NOMO-1 (cell line): ENCODE measurements around the gene HSD17B8.

Source experiments
- DNase-seq, 2 experiments: peaks; one replicate each; lab custom pipeline; 2025; ENCODE audit not compliant: unreplicated experiment in 2 of 2; lab: John Stamatoyannopoulos, UW

HSD17B8 gene

DNA sequence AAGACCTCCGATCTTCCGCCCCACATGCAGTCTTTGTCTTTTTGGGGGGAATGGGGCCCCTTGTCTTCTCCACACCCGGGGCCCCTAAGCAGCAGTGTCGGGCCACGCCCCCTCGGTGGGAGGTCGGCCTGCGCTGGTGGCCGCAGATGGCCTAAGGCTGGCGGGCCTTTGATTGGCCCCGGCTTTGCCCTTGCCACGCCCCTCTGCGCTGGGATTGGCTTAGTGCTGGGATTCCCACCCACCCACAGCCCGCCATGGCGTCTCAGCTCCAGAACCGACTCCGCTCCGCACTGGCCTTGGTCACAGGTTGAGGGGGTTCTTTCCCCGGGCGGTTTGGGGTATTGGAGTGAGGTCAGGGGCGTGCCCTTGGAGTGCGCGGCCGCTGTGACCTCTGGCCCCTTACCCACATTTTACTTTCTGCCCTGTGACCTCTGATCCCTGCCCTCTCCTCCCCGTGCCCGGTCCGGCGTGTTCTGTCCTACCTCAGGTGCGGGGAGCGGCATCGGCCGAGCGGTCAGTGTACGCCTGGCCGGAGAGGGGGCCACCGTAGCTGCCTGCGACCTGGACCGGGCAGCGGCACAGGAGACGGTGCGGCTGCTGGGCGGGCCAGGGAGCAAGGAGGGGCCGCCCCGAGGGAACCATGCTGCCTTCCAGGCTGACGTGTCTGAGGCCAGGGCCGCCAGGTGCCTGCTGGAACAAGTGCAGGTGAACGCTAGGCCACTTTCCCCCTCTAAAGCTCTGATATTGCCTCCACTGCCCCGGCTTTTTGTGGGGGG, at the start of gene HSD17B8:
Gene HSD17B8, plus strand, starts transcription at position 241 of the 776 bp plus-strand sequence. Its CDS starts 14 bp downstream, at position 255.
- peak; percentile 88 to 95 for DNase-seq

DNA sequence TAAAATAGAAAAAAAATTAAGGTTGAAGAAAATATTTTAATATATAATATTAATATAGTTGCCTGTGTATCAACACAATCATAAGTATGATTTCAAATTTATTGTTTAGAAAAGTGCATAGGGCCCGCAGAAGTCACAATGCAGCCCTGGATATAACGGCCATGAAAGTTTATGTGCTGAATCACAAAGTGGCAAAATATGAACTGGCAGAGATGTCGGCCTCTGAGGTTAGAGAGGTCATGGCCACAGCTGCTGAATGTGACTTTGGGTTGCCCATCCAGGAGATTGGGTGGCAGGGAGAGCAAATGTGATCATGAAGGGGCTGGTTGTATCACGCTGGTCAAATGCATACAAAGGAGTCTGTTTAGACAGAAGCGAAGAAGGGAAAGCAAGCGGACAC, 47.9 kb upstream of the HSD17B8 start:
- no peak for DNase-seq

DNA sequence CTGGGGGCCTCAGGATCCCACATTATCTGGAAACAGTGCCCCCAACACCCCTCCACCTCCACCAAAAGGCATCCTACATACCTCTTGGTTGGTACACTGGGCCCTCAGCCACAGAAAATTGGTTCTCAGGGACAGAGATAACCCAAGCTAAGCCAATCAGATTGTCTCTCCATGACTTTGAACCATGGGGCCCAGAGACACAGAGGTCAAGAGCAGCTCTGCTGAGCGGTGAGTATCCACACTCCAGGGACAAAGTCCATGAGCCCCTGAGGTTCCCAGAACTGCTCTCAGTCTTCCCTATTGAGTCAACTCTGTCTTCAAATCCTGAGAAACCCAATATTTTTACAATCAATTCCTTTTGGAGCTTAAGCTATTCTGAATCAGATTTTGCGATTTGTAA, 47.5 kb upstream of the HSD17B8 start:
- DNase-seq, result no peak

DNA sequence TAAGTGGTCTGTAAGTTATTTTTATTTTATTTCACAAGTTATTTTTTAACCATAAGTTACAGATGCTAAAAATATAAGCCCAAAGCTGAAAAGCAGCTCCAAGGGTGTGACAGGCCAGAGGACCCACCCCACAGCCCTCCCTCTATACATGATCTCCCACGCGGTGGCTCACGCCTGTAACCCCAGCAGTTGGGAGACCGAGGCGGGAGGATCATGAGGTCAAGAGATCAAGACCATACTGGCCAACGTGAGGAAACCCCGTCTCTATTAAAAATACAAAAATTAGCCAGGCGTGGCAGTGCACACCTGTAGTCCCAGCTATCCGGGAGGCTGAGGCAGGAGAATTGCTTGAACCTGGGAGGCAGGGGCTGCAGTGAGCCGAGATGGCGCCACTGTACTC, 44.4 kb upstream of the HSD17B8 start:
- DNase-seq, result no peak

DNA sequence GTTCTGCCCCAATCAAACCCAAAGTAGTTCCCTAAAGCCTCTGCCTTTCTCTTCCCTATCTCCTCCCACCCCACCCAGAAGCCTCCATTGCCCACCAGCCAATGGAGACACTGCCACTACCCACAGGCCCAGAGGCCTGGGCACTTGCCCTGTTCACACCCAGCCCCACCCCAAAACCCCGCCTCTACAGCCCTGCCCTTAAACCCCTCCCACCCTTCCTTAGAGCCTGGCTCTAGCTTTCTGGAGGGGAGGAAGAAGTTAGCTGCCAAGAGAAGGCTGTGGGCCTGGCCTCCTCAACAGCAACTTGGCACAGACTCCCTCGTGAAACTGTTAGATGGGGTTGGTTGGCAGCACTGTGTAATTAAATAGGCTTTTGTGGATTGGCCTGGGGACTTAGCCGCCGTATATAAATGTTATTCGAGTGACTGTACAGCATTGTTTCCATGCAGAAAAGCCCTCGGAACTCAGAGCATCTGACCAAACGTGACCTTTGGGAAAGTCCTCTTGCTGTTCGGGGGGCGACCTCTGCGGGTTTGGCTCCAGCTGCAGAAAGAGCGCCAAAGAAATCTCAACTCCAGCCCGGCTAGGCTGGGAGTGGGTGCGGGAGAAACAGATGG, 43.6 kb upstream of the HSD17B8 start:
- peak; percentile 30 to 75 for DNase-seq

DNA sequence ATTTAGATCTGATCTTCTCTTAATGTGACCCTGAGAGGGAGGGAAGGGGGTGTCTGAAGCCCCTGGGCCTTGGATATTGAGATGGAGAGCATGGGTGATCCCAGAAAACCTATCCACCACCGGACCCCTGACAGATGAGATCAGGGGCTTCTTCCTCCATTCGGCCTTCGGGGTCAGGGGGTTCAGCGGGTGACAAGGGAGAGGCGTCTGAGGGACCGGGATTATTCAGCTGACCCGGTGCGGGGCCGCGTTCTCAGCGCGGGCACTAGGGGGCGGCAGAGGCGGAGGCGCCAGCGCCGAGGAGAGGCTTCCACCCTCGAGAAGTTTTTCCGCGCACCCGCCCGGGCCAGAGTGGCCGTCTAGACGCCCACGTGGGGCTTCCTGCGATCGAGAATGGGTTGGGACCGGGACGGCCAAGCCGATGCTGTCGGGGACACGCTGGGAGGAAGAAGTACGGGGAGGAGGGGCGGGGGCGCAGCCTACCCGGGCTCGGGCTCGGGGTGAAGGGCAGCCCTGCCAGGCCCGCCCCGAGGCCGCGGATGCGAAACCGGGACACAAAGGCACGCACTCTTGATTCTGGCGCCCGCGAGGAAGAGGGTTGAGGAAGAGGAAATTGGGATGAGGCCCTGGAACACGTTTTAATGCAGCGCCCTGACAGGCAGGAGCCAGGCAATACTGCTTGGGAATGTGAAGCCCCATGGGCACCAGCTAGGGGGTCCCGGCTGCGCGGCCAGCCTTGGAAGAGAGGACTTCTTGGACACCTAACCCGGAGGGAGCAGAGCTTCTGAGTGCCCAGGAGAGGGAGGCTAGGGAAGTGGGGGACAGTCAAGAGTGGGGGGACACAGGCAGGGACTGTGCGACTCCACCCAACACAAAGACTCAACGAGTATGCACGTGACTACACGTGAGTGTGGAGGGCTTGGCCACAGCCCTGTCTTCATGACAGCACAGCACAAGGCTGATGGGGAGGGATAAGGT, 42.8 kb upstream of the HSD17B8 start:
- peak; percentile 64 to 84 for DNase-seq

DNA sequence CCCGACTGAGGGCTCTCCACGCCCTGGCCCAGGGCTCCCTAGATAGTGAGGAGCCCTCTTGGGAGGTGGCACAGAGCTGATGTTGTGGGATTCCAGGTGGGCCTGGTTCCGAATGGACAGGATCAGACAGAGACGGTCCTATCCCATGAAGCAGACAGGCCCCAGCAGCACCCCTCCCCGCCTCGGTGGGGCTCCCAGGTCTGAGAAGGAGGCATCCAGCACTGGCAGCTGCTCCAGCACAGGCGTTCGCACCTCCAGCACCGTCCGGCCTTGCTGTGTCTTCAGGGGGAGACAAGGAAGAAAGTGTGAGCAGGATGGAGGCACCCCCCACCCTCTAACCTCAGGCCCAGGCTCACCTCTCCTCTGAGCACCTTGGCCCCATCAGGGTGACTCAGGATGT, 40.9 kb upstream of the HSD17B8 start:
- DNase-seq, result no peak

DNA sequence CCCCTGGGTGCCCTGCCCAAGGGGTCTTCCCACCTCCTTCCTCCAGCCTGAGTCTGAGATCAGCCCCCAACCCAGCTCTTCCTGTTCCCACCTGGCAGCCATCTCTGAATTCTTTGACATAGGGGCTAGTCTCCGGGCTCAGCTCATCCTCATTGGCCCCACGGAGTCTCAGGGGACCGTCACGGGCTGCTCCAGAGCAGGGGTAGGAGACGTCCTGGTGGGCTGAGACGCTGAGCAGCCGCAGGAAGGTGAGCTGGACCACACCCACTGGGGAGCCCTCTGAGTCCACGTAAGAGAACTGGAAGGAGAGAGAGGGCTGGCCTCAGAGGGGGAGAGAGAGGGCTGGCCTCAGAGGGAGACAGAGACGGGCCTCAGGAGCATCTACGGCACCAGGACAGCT, 40.3 kb upstream of the HSD17B8 start:
- DNase-seq, result no peak

DNA sequence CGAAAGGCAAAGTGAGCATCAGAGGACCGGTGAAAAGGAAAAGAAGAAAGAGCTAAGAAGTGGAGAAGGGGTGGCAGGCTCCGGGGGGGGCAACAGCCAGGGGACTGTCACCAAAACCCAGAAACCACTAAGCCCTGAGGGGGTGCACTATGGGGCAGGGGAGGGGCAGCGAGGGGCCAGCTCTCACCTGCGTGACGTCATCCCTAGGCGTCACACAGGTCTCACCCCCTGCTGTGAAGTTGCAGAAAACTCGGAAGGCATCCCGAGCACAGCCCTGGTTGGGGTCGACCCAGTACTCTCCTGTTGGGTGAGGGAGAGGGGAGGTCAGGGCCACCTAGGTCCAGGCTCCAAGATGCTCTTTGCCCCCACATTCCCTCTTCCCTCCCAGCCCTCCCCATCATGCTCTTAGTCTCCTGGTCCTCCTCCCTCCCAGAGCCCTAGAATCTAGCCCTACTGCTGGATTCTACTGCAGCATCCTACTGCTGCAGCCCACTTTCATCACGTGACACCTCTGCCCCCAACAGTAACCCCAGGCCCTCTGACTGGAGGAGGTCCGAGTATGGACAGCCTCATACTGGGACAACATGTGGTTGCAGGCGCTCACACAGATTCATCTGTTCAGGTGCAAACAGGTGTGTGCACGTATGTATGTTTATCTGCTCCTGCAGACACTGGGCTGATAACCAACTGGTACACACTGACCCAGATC, 39.6 kb upstream of the HSD17B8 start:
- no peak for DNase-seq

DNA sequence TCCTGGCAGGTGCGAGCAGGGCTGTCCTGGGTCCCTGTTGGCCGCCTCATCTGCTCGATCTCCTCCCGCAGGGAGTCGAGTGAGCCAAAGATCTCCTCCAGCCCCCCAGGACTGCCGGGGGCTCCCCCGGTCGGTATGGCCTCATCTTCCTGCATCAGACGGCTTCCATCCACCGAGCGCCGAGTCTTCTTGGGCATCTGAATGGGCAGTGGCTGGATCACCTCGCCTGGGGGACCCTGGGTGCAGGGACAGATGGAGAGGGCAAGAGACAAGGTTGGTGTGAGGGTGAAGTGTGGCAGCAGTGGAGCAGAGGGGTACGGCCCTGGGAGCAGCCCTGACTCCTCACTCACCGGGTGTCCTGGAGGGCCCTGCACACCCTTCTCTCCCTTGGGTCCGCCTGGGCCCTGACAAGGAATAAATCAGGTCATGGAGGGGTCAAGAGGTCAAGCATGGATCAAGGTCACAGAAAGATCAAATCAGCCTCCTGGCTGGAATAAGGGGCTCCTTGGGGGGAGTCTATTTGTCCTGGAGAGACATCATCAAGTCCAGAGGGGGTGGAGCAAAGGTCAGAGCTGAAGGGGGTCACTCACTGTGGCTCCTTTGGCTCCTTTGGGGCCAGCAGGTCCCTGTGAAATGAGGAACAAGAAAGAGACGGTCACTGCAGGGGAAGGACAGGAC, 38.7 kb upstream of the HSD17B8 start:
- no peak for DNase-seq

DNA sequence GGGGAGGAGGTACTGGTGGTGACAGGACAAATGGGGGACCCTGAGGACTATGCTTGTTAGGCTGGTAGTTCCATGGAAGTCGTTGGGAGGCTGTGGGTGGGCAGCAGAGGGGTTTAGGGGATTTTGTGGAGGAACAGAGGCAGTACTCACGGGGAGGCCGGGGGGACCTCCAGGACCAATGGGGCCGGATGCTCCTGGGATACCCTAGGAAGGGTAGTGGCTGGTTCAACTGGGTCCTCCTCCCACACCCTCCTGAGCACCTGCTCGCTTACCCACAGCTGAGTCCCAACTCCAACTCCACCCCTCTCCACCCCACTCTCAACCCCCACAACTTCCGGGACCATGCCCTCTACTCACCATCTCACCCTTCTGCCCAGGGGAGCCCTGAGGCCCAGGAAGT, 38.1 kb upstream of the HSD17B8 start:
- DNase-seq, result no peak

DNA sequence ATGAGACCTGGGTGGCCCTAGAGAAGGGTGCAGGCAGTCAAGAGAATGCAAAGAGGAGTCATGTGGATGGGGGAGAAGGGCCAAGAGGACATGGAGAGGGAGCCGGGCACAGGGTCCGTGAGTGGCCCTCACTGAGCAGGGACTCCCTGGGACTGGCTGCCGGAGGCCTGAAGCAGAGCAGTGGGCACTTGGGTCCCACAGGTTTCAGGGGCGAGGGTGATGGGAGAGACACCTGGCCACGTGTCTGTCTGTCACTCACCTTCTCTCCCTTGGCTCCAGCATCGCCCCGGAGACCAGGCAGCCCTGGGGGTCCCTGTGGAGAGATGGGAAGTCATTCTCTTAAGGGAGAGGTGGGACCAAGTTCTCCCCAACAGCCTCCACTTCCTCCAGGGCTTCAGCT, 37.6 kb upstream of the HSD17B8 start:
- no peak for DNase-seq

DNA sequence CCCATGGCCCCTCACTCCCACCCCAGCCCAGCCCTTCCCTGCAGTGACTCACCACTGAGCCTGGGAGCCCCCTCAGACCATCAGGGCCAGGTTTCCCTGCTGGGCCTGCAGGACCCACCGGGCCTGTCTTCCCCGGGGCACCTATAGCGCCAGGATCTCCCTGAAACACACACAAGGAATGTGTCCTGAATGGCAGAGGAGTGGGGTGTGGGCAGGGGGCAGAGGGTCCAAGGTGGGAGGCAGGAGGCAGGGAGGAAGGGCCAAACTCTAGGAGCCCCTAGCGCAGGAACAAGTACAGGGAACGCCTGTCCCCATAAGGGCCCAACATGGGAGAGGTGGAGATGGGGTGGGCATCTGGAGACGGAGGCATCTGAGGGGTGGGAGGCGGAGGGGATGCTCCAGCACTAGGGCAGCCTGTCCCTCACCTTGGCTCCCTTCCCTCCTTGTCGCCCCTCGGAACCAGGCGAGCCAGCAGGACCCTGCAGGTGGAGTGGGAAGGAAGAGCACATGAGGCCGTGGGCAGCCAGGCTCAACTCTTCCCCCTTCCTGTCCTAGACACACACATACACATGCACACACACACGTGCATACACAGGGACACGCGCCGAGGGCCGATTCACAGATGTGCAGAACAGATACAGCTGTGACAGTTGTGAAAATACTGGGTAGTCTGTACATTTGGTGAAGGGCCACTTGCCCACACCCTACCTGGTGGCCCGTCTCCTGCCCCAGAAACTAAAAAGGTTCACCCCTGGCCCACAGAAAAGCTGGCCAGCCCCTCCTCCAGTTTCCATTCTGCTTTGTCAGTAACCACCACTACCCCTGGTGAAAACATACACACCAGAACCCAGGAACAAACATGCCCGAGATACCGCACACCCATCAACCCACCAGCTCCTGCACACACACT, 36.8 kb upstream of the HSD17B8 start:
- no peak for DNase-seq

DNA sequence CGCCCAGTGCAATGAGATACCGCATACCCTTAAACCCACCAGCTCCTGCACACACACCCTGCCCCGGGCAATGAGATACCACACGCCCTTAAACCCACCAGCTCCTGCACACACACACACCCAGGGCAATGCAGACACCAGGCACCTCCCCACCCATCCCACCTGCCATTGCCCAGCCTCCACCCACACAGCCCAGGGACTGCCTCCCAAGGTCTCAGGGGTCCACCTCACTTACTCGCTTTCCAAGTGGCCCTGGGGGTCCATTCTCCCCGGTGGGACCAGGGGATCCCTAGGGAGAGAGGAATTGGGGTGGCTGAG, 36.2 kb upstream of the HSD17B8 start:
- DNase-seq, result no peak

DNA sequence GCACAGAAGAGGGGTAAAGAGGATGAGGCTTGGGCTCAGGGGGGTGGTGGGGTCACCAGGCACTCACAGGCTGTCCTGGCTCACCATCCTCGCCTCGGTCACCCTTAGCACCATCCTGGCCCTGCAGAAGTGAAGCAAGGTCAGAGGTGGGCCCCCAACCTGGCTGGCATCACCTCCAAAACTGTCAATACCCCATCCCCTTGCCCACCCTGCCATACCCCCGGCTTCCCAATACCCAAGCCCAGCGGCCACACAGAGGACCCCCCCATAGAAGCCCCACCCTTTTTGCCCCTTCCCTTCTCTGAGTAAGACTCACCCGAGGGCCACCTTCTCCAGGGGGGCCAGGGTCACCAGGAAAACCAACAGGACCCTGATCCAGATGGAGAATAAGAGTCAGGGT, 35.8 kb upstream of the HSD17B8 start:
- no peak for DNase-seq

DNA sequence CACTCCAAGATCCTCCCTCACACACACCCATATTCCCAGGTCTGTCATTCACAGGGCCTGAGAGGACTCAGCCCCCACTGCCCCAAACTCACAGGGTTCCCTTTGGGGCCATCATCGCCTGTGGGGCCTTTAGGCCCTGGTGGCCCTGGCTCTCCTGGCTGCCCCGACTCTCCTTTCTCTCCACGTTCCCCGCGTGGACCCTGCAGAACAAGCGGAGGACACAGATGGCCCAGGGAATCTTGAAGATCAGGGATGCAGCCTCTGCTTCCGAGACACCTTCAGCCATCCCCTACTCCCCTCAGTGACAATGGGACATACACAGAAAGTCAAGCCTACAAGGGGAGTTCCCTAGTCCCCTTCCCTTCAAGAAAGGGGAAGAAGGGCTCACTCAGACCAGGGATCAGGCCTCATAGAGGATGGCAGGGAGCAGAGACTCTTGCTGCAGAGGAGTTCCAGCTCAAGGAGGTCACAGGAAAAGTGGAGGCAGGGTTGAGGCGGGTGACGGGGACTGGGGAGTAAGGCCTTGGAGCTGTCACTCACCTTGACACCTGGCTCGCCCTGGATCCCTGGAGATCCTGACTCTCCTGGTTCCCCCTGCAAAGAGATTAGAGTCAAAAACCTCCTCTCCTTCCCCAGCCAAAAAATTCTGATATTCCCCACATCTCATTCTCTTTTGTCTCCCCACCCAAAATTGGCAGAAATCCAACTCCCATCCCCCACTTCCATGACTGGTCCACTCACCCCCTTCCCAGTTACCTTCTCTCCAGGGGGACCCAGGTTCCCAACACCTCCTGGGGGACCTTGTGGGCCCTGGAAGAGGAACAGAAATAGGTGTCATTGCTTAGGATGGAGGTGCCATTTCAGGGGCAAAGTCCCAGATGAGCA, 34.9 kb upstream of the HSD17B8 start:
- DNase-seq, result no peak

DNA sequence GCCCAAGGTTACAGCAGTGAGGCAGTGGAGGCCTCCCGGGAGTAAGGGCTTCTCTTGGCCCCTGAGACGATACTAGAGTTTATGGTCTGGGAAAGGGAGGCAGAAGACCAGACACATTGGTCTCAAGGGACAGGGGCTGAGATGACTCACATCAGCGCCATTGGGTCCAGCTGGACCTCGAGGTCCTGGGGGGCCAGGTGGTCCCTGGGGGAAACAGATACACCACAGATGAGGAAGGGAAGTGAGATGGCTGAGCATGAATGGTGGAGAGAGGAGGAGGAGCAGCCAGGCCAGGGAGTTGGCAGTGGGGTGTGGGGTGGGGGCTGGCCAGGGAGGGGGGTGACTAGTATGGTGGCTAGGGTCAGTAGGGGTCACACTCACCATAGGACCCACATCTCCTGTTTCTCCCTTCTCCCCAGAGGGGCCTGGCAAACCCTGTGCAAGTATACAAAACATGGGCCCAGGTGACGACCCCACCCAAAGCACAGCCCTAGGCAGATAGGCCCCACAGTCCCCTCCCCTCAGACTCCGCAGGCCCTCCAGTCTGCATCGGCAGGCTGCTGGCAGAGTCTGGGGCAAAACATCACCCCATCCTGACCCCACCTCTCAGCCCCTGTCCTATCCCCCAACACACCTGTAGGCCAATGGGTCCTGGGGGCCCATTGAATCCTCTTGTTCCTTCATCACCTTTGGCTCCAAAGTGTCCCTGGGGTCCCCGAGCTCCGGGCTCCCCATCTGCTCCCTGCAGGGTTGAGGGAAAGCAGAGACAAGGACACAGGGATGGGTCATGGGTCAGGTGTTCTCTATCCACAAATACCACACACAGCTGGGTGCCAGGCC, 34.1 kb upstream of the HSD17B8 start:
- no peak for DNase-seq
